ENCODE data around the gene TMIGD2. TPM values are rescaled to one million over a fixed set of nuclear protein-coding genes. Genes with fewer than 3 reads are reported as not detected.

TMIGD2 gene
- total and polyA plus RNA-seq, 2 donors from 2014 or later = 0.47 TPM; not detected in 1

Other genes with a start within 250 kb of the TMIGD2 start
- gene ZBTB7A, start 235.5 kb downstream of the TMIGD2 start, total RNA-seq = 53.2 TPM
- 8.9 TPM for gene ZBTB7A, start 235.5 kb downstream of the TMIGD2 start, polyA plus RNA-seq (ENCODE audit: insufficient read depth, low read depth, low replicate concordance)
- gene MAP2K2, start 178.3 kb downstream of the TMIGD2 start, total RNA-seq = 105 TPM
- gene MAP2K2, start 178.3 kb downstream of the TMIGD2 start, polyA plus RNA-seq (ENCODE audit: insufficient read depth, low read depth, low replicate concordance) = 138 TPM
- not detected for gene CREB3L3, start 148.8 kb downstream of the TMIGD2 start, total RNA-seq
- gene CREB3L3, start 148.8 kb downstream of the TMIGD2 start, polyA plus RNA-seq (ENCODE audit: insufficient read depth, low read depth, low replicate concordance) = 7.4 TPM
- gene SIRT6, start 119.8 kb downstream of the TMIGD2 start, total RNA-seq = 27.3 TPM
- gene SIRT6, start 119.8 kb downstream of the TMIGD2 start, polyA plus RNA-seq (ENCODE audit: insufficient read depth, low read depth, low replicate concordance) = 27.0 TPM
- 0.72 TPM for gene ANKRD24, start 119.7 kb downstream of the TMIGD2 start, total RNA-seq
- 1.8 TPM for gene ANKRD24, start 119.7 kb downstream of the TMIGD2 start, polyA plus RNA-seq (ENCODE audit: insufficient read depth, low read depth, low replicate concordance)
- 8.3 TPM for gene EBI3, start 72.9 kb downstream of the TMIGD2 start, total RNA-seq
- 1.5 TPM for gene EBI3, start 72.9 kb downstream of the TMIGD2 start, polyA plus RNA-seq (ENCODE audit: insufficient read depth, low read depth, low replicate concordance)
- gene YJU2, start 55.3 kb downstream of the TMIGD2 start, total RNA-seq = 22.5 TPM
- gene YJU2, start 55.3 kb downstream of the TMIGD2 start, polyA plus RNA-seq (ENCODE audit: insufficient read depth, low read depth, low replicate concordance) = 26.0 TPM
- not detected for gene SHD, start 23.1 kb downstream of the TMIGD2 start, total RNA-seq
- not detected for gene SHD, start 23.1 kb downstream of the TMIGD2 start, polyA plus RNA-seq (ENCODE audit: insufficient read depth, low read depth, low replicate concordance)
- 0.85 TPM for gene FSD1, start 2.2 kb upstream of the TMIGD2 start, total RNA-seq
- 1.1 TPM for gene FSD1, start 2.2 kb upstream of the TMIGD2 start, polyA plus RNA-seq (ENCODE audit: insufficient read depth, low read depth, low replicate concordance)
- 32.3 TPM for gene STAP2, start 36.4 kb upstream of the TMIGD2 start, total RNA-seq
- 61.5 TPM for gene STAP2, start 36.4 kb upstream of the TMIGD2 start, polyA plus RNA-seq (ENCODE audit: insufficient read depth, low read depth, low replicate concordance)
- 24.1 TPM for gene MPND, start 41.2 kb upstream of the TMIGD2 start, total RNA-seq
- 43.5 TPM for gene MPND, start 41.2 kb upstream of the TMIGD2 start, polyA plus RNA-seq (ENCODE audit: insufficient read depth, low read depth, low replicate concordance)
- 52.7 TPM for gene SH3GL1, start 98.2 kb upstream of the TMIGD2 start, total RNA-seq
- 34.8 TPM for gene SH3GL1, start 98.2 kb upstream of the TMIGD2 start, polyA plus RNA-seq (ENCODE audit: insufficient read depth, low read depth, low replicate concordance)
- 10.0 TPM for gene CHAF1A, start 100.3 kb upstream of the TMIGD2 start, total RNA-seq
- gene CHAF1A, start 100.3 kb upstream of the TMIGD2 start, polyA plus RNA-seq (ENCODE audit: insufficient read depth, low read depth, low replicate concordance) = 2.7 TPM
- 110 TPM for gene UBXN6, start 155.4 kb upstream of the TMIGD2 start, total RNA-seq
- 177 TPM for gene UBXN6, start 155.4 kb upstream of the TMIGD2 start, polyA plus RNA-seq (ENCODE audit: insufficient read depth, low read depth, low replicate concordance)
- 37.8 TPM for gene HDGFL2, start 169.9 kb upstream of the TMIGD2 start, total RNA-seq
- 38.8 TPM for gene HDGFL2, start 169.9 kb upstream of the TMIGD2 start, polyA plus RNA-seq (ENCODE audit: insufficient read depth, low read depth, low replicate concordance)
- gene PLIN4, start 216.1 kb upstream of the TMIGD2 start, total RNA-seq = 2.2 TPM
- 1.6 TPM for gene PLIN4, start 216.1 kb upstream of the TMIGD2 start, polyA plus RNA-seq (ENCODE audit: insufficient read depth, low read depth, low replicate concordance)
- 30.7 TPM for gene PLIN5, start 232.8 kb upstream of the TMIGD2 start, total RNA-seq
- 21.2 TPM for gene PLIN5, start 232.8 kb upstream of the TMIGD2 start, polyA plus RNA-seq (ENCODE audit: insufficient read depth, low read depth, low replicate concordance)
- 26.4 TPM for gene LRG1, start 237.6 kb upstream of the TMIGD2 start, total RNA-seq
- gene LRG1, start 237.6 kb upstream of the TMIGD2 start, polyA plus RNA-seq (ENCODE audit: insufficient read depth, low read depth, low replicate concordance) = 2.2 TPM

All from kidney (tissue), 2 donors.